ENCODE measurements around the gene WWTR1.

Gene WWTR1

DNA sequence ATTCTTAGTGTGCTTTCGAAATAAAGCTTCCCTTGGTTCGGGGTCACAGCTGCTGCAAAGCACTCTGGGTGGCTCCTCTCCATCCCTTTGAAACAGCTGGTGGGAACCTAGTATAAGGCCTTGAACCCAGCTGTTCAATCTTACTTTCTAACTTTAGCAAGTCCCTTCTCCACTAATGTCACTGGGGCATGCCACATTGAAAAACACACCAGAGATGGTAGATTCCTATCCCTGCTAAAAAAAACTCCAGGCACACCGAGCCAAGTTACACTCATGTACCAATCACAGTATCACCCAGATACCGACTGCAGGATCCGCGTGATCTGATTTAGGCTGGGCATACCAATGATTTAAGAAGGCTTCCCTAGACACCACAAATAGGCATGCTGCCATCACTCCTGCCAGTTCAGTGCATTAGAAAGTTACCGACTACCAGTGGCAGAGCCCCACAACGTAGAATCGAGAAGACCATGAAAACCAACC is 65.0 kb downstream of the WWTR1 start:
- no peak for DNase-seq (ENCODE audit: low read depth)

DNA sequence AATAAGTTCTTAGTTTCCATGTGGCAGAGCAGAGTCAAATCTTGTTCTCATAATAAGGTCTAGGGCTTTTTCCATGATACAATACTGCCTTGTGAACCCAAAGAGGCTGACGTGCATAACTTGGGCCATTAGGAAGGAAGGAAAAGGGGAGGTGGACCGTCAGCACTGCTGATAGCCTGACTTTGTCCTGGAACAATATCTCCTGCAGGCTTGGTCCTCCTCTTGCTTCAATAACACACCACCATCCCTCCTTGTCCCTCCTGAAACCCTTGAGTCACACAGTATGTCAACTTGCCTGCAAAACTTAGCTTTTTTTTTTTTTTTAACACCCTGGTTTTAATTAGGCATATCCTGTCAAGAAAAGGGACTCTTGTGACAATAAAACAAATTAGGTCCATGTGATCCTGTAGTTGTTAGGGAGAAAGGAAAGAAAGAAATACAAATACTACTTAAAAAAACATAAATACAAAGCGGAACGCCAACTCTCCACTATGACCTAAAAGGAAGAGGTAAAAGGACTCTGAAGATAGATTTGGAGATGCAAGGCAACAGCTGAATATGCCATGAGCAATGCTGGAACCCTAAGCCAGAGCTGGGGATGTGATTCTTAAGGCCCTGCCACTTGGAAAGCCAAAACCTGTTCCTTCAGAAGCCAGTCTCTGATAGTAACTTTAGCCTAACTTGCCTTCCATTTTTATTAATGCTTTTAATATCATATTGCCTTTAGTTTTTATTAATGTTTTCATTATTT is 67.0 kb downstream of the WWTR1 start:
- no peak for DNase-seq (ENCODE audit: low read depth)

DNA sequence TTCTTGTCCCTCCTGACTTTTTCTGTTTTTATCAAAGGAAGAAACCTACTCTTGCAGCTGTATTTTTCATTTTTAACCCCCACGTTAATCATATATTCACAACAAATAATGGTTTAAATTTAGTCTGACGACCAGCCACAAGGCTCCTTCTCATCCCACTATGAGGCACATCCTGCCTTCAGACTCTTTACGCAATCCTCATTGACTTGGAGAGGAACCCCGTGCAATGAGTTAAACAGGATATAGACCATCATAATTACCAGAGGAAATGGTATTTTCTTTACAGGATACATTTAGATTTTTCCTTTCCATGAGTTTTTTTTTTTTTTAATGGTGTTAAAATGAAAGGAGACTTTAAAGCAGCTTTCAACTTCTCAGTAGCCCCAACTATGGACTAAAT is 68.5 kb downstream of the WWTR1 start:
- DNase-seq (ENCODE audit: low read depth), result no peak

DNA sequence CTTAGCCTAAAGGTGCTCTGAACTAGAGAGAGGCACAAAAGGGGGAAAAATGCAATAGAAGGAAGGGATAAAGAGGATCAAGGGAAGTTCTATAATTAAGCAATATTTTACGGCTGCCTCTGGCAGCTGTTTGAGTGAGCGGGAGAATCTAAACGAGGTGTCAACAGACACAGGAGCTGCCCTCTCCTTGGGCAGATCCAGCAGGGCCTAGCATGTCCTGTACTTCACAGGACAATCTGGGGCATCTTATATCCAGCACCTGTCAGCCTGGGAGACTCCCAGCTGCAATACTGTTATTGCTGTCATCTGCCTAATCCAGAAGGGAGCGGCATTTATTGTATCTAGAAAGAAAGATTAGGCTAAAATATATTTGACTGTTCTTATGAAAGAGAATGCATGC is 68.9 kb downstream of the WWTR1 start:
- DNase-seq (ENCODE audit: low read depth), result no peak

DNA sequence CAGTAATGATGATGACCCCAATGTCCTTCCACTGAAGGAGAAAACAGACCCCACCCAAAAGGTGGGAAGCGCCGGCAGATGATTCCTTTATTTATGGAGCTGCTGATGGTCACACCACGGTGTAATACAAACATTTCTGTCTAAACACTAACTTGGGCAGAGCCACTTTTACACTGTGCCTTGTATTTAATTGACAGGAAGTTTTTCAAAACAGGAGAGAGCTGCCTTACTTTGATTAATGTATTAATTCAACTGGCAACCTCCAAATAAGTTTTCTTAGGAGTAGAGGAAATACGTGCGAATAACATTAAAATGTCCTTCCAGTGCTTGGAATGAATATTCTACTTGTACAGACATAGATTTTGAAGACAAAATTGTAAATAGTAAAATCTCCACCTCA is 70.4 kb downstream of the WWTR1 start:
- DNase-seq (ENCODE audit: low read depth), result no peak

DNA sequence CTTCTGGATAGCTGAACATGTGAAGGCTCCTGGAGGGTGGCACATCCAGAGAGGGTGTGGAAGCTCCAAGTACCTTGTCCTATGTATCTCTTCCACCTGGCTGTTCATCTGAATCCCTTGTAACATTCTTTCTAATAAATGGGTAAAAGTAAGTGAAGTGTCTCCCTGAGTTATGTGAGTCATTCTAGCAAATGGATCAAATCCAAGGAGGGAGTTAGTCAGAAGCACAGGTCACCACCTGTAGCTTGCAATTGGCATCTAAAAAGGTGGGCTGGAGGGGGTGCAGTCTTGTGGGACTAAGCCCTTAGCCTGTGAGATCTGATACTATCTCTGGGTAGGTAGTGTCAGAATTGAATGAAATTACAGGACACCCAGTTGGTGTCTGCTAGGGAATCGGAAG is 71.0 kb downstream of the WWTR1 start:
- no peak for DNase-seq (ENCODE audit: low read depth)

DNA sequence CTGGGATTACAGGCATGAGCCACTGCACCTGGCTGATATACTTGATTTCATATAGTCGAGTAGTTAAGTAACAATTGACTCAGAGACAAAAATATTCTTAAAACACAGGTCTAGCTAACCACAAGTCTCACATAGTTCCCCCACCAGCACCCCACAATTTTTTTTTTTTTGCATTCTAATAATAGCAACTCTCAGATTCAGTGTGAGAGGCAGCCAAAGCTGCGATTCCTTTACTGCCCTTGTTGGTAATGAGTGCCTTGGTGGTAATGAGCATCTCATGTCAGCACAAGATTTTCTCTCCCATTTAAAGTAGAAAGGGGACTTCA is 72.5 kb downstream of the WWTR1 start:
- DNase-seq (ENCODE audit: low read depth), result no peak

DNA sequence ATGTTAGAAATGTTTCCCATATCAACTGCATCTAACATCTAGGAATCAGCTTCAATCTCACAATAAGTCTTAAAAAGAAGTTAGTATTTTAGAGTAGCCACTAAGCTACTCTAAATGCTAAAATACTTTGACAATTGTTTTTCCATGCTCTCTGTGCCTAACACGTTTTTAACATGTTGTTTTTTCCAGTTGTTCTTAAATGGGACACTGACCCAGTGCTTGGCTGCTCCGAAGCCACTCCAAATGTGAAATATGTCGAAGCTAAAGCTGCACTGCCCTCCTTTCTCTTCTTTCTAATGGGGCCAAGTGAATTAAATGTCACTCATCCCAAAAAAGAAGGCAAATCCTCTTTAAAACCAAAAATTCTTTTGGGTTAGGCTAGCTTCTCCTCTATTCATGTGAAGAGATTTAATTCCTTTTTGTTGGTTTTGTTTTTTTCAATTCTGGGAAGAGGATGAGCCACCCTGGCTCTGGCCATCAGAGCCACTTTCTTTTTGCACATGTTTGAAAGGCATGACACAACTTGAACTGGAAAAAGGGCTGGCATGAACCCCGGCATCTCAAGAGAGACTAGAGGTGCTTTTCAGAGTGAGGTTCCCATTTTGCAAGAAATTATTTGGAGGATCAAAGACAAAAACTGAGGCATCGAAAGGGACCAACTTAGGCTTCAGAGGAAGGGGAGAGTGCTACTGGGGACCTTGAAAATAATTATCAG is 73.7 kb downstream of the WWTR1 start:
- no peak for DNase-seq (ENCODE audit: low read depth)

DNA sequence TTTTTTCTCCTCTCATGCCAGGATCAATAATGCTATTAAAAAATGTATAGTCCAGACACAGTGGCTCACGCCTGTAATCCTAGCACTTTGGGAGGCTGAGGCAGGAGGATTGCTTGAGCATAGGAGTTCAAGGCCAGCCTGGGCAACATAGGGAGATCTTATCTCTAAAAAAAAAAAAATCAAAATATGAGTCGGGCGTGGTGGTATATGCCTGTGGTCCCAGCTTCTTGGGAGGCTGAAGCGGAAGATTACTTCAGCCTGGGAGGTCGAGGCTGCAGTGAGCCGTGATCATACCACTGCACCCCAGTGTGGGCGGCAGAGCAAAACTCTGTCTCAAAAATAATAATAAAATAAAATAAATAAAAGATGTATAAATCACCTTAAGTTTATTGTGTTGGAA is 75.4 kb downstream of the WWTR1 start:
- no peak for DNase-seq (ENCODE audit: low read depth)

DNA sequence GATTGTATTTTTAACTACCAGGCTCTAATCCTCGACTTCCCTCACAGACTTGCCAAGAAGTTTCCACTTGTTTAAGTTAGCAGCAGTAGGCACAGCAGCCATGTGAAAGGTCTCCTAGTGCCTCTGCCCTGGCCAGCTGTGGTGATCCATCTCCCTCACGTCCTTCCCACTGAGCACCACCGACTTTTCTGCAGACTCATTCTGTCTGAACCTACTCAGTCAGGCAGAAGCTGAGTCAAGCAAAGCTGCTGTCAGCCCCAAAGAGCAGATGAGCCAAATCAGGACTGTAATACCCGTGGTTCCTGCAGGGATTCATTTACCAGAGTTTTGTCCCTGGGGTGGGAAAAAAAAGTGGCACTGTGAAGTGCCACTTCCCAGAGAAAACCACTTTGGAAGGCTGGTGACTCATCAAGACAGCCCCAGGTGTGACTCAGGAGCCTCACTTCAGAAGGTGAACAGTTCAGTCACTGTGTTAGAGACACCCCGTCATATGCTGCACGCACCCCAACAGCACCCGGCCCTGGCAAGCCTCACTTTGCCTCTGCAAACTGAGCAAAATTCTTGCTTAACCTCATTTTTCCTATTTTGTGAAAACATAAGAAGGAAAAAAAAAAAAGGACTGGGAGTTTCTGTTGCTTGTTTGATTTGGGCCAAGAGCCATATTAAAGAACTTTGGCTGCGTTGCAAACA is 76.0 kb downstream of the WWTR1 start:
- DNase-seq (ENCODE audit: low read depth), result no peak

DNA sequence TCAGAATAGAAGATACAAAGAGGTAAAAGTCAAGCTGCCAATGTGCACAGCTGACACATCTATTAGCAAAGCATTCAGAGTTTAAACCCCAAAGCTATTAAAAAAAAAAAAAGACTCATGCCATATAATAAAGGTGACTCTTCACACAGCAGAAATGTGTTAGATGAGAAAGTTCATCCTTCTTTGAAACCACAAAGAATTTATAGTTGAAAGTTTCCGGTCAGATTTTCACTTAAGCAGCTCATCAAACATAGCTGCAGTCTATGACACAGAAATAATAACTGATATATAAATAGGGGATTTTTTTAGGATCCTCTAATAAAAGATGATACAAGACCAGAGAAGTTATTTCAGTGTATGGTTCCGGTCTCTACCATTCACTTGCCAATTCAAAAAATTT is 76.6 kb downstream of the WWTR1 start:
- no peak for DNase-seq (ENCODE audit: low read depth)

DNA sequence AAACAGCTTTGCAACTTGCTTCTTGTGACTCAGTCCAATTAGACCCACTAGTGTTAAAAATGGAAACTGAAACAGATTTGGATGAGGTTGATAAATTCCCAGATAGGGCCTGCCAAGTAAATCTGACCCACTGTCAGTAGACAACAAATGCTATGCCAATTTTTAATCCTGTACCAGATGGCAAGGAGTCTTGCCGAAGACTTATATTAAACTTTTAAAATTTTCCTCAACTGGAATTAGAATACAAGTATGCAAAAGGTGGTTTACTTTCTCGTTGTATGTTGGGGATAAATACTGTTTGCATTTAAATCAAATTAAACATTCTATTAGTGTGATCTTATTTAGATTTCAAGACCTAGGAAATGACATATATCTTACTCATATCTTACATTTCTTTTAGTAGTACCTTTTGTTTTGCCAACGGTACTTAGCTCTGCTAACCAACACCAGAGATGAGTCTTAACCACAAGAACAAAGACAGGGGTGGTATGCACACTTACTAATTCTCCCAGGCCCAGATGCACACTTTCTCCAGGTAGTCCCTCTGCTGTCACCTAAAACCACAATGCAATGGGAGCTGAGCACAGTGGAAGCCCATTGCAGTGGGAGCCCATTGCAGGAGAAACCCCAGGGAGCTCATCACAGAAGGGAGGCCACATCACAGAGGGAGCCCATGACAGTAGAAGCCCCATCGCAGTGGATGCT is 77.8 kb downstream of the WWTR1 start:
- no peak for DNase-seq (ENCODE audit: low read depth)

DNA sequence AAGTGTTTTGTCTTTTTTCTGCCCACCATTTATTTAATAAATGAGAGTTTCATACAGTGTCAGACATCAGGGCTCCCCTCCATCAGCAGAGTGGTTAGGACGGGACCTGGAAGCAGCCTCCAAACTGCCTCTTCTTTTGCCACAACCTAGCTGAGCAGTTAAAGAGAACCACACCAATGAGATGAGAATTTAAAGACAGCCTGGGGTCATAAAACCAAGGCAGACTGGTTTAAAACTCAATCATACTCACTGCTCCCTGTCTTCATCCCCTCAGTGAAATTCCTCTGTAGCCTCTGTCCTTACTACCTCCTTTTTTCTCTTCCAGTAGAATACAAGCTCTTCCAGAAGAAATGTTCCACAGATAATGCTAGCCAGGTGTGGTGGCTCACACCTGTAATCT is 78.7 kb downstream of the WWTR1 start:
- no peak for DNase-seq (ENCODE audit: low read depth)

DNA sequence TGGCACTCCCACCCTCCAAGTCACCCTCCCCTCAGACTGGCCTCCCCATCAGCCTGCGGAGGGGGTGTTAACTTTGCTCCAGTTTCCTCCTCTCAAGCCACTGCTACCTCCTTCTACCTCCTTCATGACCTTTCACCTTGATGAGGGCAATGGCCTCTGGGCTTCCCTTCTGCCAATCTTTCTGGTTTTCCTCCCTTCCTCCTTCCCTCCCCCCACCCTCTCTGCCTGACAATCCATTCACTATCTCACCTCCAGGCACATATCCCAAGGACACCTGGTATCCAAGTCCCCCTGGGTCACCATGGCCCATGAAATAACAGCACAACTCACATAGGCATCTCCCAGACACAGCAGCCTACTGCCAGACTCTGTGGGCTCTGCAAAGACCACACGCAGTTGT is 80.0 kb downstream of the WWTR1 start:
- DNase-seq (ENCODE audit: low read depth), result no peak

DNA sequence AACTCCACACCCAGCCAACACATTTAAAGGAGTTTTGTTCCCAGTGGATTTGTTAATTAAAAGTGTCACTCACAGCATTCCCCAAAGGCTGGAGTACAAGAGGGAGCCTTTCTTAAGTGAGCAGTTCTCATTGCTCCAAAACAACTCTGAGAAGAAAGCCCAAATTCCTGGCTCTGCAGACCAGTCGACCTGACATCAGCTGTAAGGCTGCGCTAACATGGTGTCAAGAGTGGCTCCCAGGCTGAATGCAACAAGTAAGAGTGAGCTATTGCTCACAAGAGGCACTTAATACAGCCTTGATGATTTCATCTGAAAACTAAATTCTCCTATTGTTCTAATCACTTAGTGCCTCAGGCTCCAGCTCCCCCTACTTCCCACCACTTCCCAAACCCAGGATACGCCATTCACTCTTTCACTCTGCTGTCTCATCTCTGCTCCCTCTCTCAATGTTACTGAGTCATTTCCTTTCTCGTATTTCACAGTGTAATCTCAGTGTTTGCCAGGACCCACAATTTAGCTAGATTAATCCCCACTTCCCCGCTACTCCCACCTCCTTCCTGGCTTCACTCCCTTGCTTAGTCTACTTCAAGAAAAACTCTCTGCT is 81.8 kb downstream of the WWTR1 start:
- DNase-seq (ENCODE audit: low read depth), result no peak

DNA sequence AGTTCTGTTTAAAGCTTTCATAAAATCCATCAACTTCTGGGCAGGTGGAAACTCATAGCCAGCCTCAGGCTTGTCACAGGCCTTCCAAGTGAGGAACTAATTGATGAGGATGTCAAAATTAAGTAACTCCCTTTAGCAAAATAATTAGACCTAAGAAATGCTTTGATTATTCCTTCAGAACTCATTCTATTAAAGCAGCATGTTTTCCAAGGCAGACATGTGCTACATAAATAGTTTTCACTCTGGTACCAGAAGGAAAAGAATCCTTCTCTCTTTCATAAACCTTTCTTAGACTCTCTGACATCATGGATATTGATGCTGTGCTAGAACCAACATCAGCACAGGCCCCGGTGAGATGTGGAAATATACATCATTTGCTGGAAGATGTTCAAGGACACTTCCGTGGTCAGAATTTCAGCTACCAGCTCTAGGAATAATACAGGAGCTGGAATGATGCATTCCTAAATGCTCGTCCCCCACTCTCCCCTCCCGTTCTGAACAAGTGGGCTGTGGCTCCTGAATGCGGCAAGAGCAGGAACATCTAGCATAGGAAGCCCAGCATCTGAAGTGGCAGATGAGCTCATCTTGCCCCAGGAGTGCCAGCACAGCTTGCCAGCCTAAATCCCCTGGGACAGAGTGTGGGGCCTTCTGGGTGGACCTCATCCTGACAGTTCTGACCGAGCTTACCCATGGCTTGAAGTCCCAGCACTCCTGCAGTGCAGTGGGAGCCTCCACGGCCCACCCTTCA is 82.4 kb downstream of the WWTR1 start:
- no peak for DNase-seq (ENCODE audit: low read depth)

DNA sequence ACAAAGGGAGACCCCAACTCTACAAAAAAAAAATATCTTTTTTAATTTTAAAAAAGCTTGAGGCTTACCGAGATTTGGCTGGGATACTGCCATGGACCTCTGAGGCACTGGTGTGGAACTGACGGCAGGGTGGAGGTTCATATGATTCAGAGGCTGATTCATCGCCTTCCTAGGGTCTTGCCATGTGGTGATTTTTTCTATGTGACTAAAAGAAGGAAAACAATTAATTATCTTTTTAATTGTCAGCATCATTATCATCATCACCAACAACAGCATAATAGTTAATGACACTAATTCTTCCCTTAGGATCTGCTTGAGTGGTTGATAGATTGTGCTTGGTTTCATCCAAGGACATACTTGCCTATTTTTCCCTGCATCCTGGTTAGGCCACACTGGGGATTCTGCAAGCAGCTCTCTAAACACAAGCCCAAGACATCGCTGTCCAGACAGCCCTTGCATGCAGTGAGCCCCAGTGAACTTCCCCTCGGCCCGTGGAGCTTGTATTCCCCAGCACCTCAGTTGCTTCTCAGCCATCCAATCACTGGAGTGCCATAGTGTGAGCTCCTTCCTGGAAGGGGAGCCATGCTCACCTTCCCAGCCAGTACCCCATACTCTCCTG is 84.9 kb downstream of the WWTR1 start:
- no peak for DNase-seq (ENCODE audit: low read depth)

DNA sequence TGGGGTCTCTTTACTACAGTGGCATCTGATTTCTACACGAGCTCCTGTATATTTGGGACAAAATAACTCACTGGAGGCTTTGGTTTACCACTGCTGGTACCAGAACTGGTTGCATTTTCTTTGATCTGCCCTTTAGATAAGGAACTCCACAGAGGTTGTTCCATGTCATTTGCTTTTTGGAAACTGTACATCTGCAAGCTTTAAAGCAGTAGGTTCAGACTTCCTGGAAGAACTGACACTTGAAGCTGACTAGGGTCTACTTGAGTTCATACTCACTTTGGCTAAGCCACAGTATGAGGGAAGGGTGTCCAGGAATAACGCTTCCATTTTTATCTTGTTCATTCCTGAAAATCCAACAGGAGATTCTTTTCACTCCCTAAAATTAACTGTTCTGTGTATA is 86.4 kb downstream of the WWTR1 start:
- no peak for DNase-seq (ENCODE audit: low read depth)

DNA sequence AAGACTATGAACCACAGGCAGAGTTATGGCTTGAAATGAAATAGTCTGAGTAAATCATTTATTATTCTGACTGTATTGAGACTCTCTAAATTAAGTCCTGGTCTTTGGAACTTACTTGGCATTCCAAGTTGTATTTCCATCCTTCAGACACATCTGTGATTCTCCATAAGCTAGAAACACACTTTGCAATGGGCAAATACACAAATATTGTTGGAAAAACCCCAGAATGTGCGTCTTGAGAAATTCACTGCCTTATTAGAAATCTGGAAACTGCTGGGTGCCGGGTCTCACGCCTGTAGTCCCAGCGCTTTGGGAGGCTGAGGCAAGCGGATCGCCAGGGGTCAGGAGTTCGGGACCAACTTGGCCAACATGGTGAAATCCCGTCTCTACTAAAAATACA is 87.8 kb downstream of the WWTR1 start:
- DNase-seq (ENCODE audit: low read depth), result no peak

DNA sequence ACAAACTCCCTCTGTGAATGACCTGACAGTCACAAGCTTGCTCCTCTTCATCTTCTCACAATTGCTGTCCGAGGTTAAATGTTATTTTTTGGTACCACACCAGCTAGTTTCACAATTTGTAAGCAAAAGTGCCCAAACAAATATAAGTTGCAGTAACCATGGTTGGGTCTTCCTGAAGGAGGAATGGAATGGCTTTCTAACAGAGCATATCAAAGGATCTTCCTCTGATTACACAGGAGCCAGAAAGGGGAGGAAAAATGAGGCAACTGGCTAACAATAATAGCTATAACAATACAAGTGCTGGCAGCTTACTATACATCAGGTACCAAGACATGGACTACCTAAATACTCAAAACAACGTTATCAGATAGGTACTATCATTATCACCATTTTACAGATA is 90.4 kb downstream of the WWTR1 start:
- DNase-seq (ENCODE audit: low read depth), result no peak

Data from stimulated activated CD8-positive, alpha-beta memory T cell treated with anti-CD3 and anti-CD28 coated beads, Interleukin-4, amount 100 ng/mL, for 24 hours (primary cell).